C4-2B (cell line): ENCODE measurements around the gene DKK1.

Experiments used
- H3K27ac ChIP-seq: fragments of 450-650 bp; 2 replicates; pipeline ENCODE4 v1.5.1; 2017
- ZFX ChIP-seq: fragments of 450-650 bp; IDR thresholded peaks from 2 replicates; pipeline ENCODE4 v1.6.1; 2017
- TF ChIP-seq, protein P1 (sequence below): fragments of 450-650 bp; conservative IDR thresholded peaks from 2 replicates; pipeline ENCODE4 v1.5.1; 2017; ENCODE audit warnings: mild to moderate bottlenecking

DKK1 gene, protein sequence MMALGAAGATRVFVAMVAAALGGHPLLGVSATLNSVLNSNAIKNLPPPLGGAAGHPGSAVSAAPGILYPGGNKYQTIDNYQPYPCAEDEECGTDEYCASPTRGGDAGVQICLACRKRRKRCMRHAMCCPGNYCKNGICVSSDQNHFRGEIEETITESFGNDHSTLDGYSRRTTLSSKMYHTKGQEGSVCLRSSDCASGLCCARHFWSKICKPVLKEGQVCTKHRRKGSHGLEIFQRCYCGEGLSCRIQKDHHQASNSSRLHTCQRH

DNA sequence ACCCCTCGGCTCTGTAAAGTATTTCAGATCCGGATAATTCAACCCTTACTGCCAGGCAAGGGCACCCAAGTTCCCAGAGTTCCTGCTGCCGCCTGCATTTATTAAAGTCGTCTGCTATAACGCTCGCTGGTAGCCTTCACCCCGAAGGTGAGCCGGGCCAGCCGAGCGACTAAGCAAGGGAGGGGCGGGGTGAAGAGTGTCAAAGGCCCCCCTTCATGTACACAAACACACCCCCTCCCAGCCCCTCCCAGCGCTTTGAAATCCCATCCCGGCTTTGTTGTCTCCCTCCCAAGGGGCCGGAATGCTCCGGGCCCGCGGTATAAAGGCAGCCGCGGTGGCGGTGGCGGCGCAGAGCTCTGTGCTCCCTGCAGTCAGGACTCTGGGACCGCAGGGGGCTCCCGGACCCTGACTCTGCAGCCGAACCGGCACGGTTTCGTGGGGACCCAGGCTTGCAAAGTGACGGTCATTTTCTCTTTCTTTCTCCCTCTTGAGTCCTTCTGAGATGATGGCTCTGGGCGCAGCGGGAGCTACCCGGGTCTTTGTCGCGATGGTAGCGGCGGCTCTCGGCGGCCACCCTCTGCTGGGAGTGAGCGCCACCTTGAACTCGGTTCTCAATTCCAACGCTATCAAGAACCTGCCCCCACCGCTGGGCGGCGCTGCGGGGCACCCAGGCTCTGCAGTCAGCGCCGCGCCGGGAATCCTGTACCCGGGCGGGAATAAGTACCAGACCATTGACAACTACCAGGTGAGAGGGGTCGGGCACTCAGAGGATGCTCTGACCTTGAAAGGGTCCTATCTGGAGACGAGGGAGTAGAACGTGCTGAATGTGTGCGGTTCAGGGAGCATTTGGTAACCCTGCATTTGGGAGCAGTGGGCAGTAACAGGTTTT, at the start of gene DKK1:
Gene DKK1 (plus strand): TSS at position 349 of the 889 bp plus-strand sequence. CDS start 154 bp downstream, at position 503.
- TF ChIP-seq, protein P1, sequence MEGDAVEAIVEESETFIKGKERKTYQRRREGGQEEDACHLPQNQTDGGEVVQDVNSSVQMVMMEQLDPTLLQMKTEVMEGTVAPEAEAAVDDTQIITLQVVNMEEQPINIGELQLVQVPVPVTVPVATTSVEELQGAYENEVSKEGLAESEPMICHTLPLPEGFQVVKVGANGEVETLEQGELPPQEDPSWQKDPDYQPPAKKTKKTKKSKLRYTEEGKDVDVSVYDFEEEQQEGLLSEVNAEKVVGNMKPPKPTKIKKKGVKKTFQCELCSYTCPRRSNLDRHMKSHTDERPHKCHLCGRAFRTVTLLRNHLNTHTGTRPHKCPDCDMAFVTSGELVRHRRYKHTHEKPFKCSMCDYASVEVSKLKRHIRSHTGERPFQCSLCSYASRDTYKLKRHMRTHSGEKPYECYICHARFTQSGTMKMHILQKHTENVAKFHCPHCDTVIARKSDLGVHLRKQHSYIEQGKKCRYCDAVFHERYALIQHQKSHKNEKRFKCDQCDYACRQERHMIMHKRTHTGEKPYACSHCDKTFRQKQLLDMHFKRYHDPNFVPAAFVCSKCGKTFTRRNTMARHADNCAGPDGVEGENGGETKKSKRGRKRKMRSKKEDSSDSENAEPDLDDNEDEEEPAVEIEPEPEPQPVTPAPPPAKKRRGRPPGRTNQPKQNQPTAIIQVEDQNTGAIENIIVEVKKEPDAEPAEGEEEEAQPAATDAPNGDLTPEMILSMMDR = peak; percentile 88
- TF ChIP-seq ZFX = no peak
- H3K27ac ChIP-seq = no peak within 1 kb of the TSS

DNA sequence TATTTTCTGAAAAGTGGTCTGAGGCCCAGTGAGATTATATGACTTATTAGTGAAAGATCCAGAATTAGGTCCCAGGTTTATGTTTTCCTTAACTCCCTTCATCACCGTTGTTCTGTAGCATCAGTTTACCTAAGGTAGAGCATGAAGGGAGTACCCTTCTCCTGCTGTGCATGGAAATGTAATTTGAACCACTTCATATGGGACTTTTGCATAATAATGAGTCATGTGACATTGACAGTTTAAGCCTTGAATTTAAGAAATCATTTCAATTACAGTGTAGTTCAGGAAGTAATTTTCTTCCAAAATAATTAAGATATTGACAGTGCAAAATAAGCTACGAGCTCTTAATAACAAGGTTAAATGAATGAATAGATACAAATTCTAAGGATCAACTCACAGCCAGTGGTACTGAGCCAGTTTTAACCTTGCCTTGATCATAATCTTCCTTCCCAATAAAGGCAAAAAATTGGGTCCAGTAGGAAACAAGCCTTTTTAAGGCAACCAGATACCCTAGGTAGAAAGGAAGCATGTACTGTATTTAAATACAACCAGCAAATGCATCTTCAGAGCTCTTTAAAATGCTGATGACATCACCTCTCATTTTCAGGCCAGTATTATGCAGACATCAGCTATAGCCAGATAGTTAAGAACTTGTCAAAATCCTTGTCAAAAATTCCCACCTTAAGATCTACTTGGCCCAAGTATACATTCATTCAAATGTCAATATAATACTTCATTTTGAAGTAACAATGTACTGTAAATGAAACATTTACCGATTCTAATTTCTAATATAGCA, 48.8 kb upstream of the DKK1 start:
- no peak overlapping the region for H3K27ac ChIP-seq
- TF ChIP-seq ZFX = no peak
- TF ChIP-seq, protein P1 = no peak

DNA sequence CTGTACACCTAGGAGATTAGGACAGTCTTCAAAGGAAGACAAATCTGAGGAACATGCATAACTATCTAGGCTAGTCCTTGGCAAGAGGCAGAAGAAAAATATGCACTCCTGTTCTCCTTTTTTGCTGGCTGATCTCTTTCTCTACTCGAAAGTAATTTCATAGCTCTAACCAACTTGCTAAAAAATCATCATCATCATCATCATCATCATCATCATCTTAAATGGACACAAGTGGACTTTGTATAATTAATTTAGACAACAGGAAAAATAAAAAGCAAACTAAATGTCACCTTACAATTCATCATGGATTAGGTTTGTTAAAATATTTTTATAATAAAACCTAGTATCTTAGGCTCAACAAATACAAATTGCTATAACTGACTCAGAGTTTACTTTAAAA, 47.2 kb upstream of the DKK1 start:
- no peak overlapping the region for H3K27ac ChIP-seq
- no peak for TF ChIP-seq ZFX
- TF ChIP-seq, protein P1 = no peak

DNA sequence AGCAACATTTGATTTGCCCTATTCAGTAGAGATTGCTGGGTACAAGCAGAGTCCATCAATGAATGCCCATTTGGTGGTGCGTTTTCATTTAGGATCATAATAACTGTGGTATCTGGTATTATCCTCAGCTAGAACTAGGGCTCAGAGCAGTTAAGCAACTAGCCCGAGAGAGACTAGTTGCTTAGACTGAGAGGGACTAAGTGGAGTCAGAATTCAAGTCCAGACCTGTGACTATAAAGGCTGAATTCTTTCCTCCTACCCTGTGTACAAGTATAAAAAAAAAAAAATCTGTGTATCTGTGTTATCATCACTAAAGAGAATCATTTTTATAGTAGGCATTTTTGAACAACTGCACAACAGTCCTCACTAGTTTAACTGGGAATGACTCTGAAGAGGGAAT, 45.3 kb upstream of the DKK1 start:
- no peak for TF ChIP-seq ZFX
- TF ChIP-seq, protein P1 = no peak

DNA sequence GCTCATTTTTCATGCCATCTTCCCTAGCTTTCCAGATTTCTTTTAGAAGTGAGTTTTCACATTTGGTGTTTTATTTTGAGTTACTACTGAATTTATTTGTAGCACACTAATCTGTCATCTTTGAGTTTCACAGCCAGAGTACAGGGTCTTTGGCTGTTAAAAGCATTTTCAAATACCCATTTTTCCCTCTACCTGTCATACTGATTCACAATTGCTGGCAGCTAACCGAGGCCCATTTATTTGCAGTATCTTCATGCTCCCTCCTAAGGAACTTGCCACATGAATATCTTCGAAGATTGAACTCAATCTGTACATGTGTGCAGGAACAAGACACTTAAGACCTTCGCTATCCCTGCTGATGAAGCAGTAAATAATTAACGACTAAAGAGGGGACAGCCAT, 44.8 kb upstream of the DKK1 start:
- H3K27ac ChIP-seq = no peak overlapping the region
- TF ChIP-seq, protein P1 = no peak
- TF ChIP-seq ZFX = no peak

More for the DNA sequence above, 45.3 kb upstream of the DKK1 start:
- no peak overlapping the region for H3K27ac ChIP-seq

DNA sequence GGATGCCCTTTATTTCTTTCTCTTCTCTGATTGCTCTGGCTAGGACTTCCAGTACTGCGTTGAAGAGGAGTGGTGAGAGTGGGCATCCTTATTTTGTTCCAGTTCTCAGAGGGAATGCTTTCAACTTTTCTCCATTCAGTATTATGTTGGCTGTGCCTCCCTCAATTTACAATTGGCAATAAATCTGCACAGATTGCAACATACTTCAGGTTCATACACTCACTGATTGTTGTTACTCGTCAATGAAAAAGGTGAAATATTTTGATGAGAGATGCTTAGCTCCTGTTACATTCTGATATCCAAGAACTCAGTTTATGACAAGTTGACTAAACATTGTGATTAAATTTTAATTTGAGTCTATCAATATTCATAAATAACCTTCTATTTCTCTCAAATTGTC, 37.9 kb upstream of the DKK1 start:
- TF ChIP-seq, protein P1 = no peak
- no peak for TF ChIP-seq ZFX

More for the DNA sequence above, 37.9 kb upstream of the DKK1 start:
- H3K27ac ChIP-seq = no peak overlapping the region
